Breast epithelium (tissue), 3 donors: Measurements from ENCODE around the gene TENM3.

Source experiments
- POLR2AphosphoS5 ChIP-seq, 3 donors: sonication (generic); formaldehyde crosslinking; IDR thresholded peaks; one replicate each; pipeline ENCODE4 v1.6.1; 2017; ENCODE audit warnings: antibody characterized with exemption in 3 of 3
- TF ChIP-seq, protein P1 (sequence below), 3 donors: fragments of 450-650 bp; IDR thresholded peaks; one replicate each; pipeline ENCODE4 v1.5.1; 2016 to 2017; ENCODE audit warnings: antibody characterized with exemption in 3 of 3, mild to moderate bottlenecking in 3 of 3, moderate library complexity in 3 of 3

GRCh38 chr4:182346675-182347375 is 103.6 kb downstream of the TENM3 start:
- TF ChIP-seq, protein P1, sequence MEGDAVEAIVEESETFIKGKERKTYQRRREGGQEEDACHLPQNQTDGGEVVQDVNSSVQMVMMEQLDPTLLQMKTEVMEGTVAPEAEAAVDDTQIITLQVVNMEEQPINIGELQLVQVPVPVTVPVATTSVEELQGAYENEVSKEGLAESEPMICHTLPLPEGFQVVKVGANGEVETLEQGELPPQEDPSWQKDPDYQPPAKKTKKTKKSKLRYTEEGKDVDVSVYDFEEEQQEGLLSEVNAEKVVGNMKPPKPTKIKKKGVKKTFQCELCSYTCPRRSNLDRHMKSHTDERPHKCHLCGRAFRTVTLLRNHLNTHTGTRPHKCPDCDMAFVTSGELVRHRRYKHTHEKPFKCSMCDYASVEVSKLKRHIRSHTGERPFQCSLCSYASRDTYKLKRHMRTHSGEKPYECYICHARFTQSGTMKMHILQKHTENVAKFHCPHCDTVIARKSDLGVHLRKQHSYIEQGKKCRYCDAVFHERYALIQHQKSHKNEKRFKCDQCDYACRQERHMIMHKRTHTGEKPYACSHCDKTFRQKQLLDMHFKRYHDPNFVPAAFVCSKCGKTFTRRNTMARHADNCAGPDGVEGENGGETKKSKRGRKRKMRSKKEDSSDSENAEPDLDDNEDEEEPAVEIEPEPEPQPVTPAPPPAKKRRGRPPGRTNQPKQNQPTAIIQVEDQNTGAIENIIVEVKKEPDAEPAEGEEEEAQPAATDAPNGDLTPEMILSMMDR (IDR thresholded peaks at IDR 0.05), result no peak
- no peak for TF ChIP-seq POLR2AphosphoS5 (IDR thresholded peaks at IDR 0.05)
